Keratinocyte (primary cell): ENCODE data around the gene NRG3. TPM values are rescaled to one million over a fixed set of nuclear protein-coding genes. Genes with fewer than 3 reads are reported as not detected.

Experiments used
- DNase-seq: peaks from one replicate; pipeline ENCODE4 v3.0.0-alpha.2; 2011; ENCODE audit warnings: low read depth, missing footprints, low spot score
- FAIRE-seq: peaks from 2 replicates; lab custom pipeline; 2011; peaks lifted over from hg19 to GRCh38; lab: Jason Lieb, UNC
- H2AFZ ChIP-seq: 2 replicates; pipeline ENCODE4 v1.6.0; 2012; ENCODE audit warnings: low read length, control low read depth, inconsistent platforms; ENCODE audit not compliant: control insufficient read depth
- H3K27ac ChIP-seq: 2 replicates; pipeline ENCODE4 v1.5.1; 2011; ENCODE audit warnings: low read length; ENCODE audit not compliant: control insufficient read depth, insufficient read depth
- H3K27me3 ChIP-seq: 3 replicates; pipeline ENCODE4 v1.6.0; 2011; ENCODE audit warnings: low read length; ENCODE audit not compliant: control insufficient read depth, insufficient read depth; ENCODE audit errors: extremely low read depth
- H3K36me3 ChIP-seq, 2 experiments: 2 replicates in 1 of 2; 3 replicates in 1 of 2; pipeline ENCODE4 v1.5.1; 2011; ENCODE audit warnings: low read length in 2 of 2, mild to moderate bottlenecking in 1 of 2; ENCODE audit not compliant: control insufficient read depth in 2 of 2, insufficient read depth in 2 of 2; ENCODE audit errors: extremely low read depth in 1 of 2
- H3K4me1 ChIP-seq: 3 replicates; pipeline ENCODE4 v1.5.1; 2011; ENCODE audit warnings: low read length; ENCODE audit not compliant: control insufficient read depth, insufficient read depth; ENCODE audit errors: extremely low read depth
- H3K4me2 ChIP-seq: 3 replicates; pipeline ENCODE4 v1.6.0; 2011; ENCODE audit warnings: low read depth, low read length; ENCODE audit not compliant: control insufficient read depth, insufficient read depth; ENCODE audit errors: extremely low read depth
- H3K4me3 ChIP-seq, 3 experiments: fragments of 200-600 bp in 1 of 3; sonication (generic) in 1 of 3; 2 replicates in 2 of 3; 3 replicates in 1 of 3; pipeline ENCODE4 v1.5.1; 2011 to 2016; ENCODE audit warnings: low read length in 3 of 3, mild to moderate bottlenecking in 3 of 3, control low read depth in 2 of 3, inconsistent platforms in 1 of 3, low read depth in 1 of 3, mixed read lengths in 1 of 3, mixed run types in 1 of 3, moderate library complexity in 1 of 3; ENCODE audit not compliant: control insufficient read depth in 2 of 3, insufficient read depth in 2 of 3; ENCODE audit errors: extremely low read depth in 1 of 3
- H3K79me2 ChIP-seq: 2 replicates; pipeline ENCODE4 v1.6.0; 2012; ENCODE audit warnings: low read length; ENCODE audit not compliant: control insufficient read depth, insufficient read depth
- H3K9ac ChIP-seq: 3 replicates; pipeline ENCODE4 v1.6.0; 2011; ENCODE audit warnings: low read length; ENCODE audit not compliant: control insufficient read depth, insufficient read depth; ENCODE audit errors: extremely low read depth
- H3K9me1 ChIP-seq: 3 replicates; pipeline ENCODE4 v1.6.0; 2011; ENCODE audit warnings: low read length; ENCODE audit not compliant: control insufficient read depth, insufficient read depth; ENCODE audit errors: extremely low read depth
- H3K9me3 ChIP-seq: 2 replicates; pipeline ENCODE4 v1.5.1; 2012; ENCODE audit warnings: low read depth, low read length; ENCODE audit not compliant: control insufficient read depth
- H4K20me1 ChIP-seq: 3 replicates; pipeline ENCODE4 v1.6.0; 2011; ENCODE audit warnings: low read length; ENCODE audit not compliant: control insufficient read depth, insufficient read depth; ENCODE audit errors: extremely low read depth
- CTCF ChIP-seq, 3 experiments: IDR thresholded peaks in 1 of 3; conservative IDR thresholded peaks in 1 of 3; optimal IDR thresholded peaks in 1 of 3; 2 replicates in 2 of 3; 3 replicates in 1 of 3; pipeline versions ENCODE3 to v1.5.1; 2011; ENCODE audit warnings: low read length in 3 of 3, mild to moderate bottlenecking in 3 of 3, moderate library complexity in 2 of 3, control low read depth in 1 of 3, inconsistent platforms in 1 of 3; ENCODE audit not compliant: insufficient read depth in 2 of 3; ENCODE audit errors: extremely low read depth in 1 of 3
- EZH2 ChIP-seq: IDR thresholded peaks from one replicate; pipeline ENCODE4 v1.6.1; 2012; ENCODE audit warnings: inconsistent platforms, mild to moderate bottlenecking, low read length, moderate library complexity
- dilution Hi-C: fragments of 300-500 bp; cut with MboI; formaldehyde crosslinking; loops from one replicate; pipeline ENCODE4 v1.7.0; 2020; ENCODE audit warnings: low sequenced_read_pairs; ENCODE audit not compliant: extremely low pct_ligation_motif_present
- polyA plus RNA-seq, 5 experiments: library from polyadenylated mRNA; depleted of rRNA in 3 of 5; stranded (reverse) in 3 of 5; stranded (forward) in 1 of 5; unstranded in 1 of 5; fragments of >200 nt; gene quantifications; 1 replicate in 1 of 5; 2 replicates in 3 of 5; 3 replicates in 1 of 5; pipeline versions ENCODE4 v1.2.1 to v1.2.3, GENCODE V29; 2011 to 2012; ENCODE audit warnings: missing spikeins in 2 of 5, low read depth in 1 of 5, low replicate concordance in 1 of 5

The NRG3 gene
- polyA plus RNA-seq, 1 donor (not counting 4 experiments of a cell fraction or from before 2014, with no cell fraction given): not detected

GRCh38 chr10:81963606-81964005 is 88.6 kb downstream of the NRG3 start:
- H3K4me3 ChIP-seq: no peak overlapping the region
- H2AFZ ChIP-seq: no peak overlapping the region
- H3K9me1 ChIP-seq: no peaks in the 10 kb centered on the region
- no peaks in the 10 kb centered on the region for H3K36me3 ChIP-seq
- H3K9me3 ChIP-seq: peaks cover 6% of the 10 kb centered on the region
- FAIRE-seq: no peak
- no peak overlapping the region for H3K9ac ChIP-seq
- DNase-seq: no peak
- H3K79me2 ChIP-seq: no peaks in the 10 kb centered on the region
- H4K20me1 ChIP-seq: no peaks in the 10 kb centered on the region
- no peak overlapping the region for H3K4me2 ChIP-seq
- TF ChIP-seq EZH2 (no peak), CTCF (optimal IDR thresholded peaks at IDR 0.05 in 1 of 3, IDR thresholded peaks at IDR 0.05 in 1 of 3, conservative IDR thresholded peaks at IDR 0.05 in 1 of 3; ENCODE audit: extremely low read depth in 1 of 3, insufficient read depth in 2 of 3, low read length in 3 of 3) (no peak)
- no peak overlapping the region for H3K27ac ChIP-seq
- no peaks in the 10 kb centered on the region for H3K4me1 ChIP-seq
- dilution Hi-C loops: no loop called here
- H3K27me3 ChIP-seq: no peaks in the 10 kb centered on the region

GRCh38 chr10:81967716-81968115 is 92.7 kb downstream of the NRG3 start:
- TF ChIP-seq EZH2 (no peak), CTCF (optimal IDR thresholded peaks at IDR 0.05 in 1 of 3, IDR thresholded peaks at IDR 0.05 in 1 of 3, conservative IDR thresholded peaks at IDR 0.05 in 1 of 3; ENCODE audit: extremely low read depth in 1 of 3, insufficient read depth in 2 of 3, low read length in 3 of 3) (no peak)
- Histone ChIP-seq H3K9me1 (no peaks in the 10 kb centered on the region), H3K4me2 (no peak overlapping the region), H3K4me1 (no peaks in the 10 kb centered on the region), H3K4me3 (no peak overlapping the region), H3K9ac (no peak overlapping the region), H3K79me2 (no peaks in the 10 kb centered on the region), H3K27me3 (no peaks in the 10 kb centered on the region), H4K20me1 (no peaks in the 10 kb centered on the region), H3K9me3 (peaks cover 4% of the 10 kb centered on the region), H2AFZ (no peak overlapping the region), H3K36me3 (no peaks in the 10 kb centered on the region), H3K27ac (no peak overlapping the region)
- dilution Hi-C loops: no loop called here
- FAIRE-seq: no peak
- no peak for DNase-seq
